ENCODE measurements around the gene ABTB1. TPM values are rescaled to one million over a fixed set of nuclear protein-coding genes. Genes with fewer than 3 reads are reported as not detected.

ABTB1 gene
- 10 to 100 TPM; 19.2 to 49.4 (median 30.1) TPM for polyA plus RNA-seq
- long read RNA-seq, donor 1 = 0 reads
- long read RNA-seq, donor 2, partial matches to known transcripts = 0 of 3 reads
- long read RNA-seq, donor 2, other reads (novel, unspliced or antisense) = 0 of 3 reads
- long read RNA-seq, donor 3 = 0 reads
- long read RNA-seq, donor 4 = 0 reads
- long read RNA-seq, donor 5, partial matches to known transcripts = 6 of 6 reads
- long read RNA-seq, donor 5, other reads (novel, unspliced or antisense) = 0 of 6 reads
- long read RNA-seq, donor 6, partial matches to known transcripts = 0 of 1 reads
- long read RNA-seq, donor 6, other reads (novel, unspliced or antisense) = 0 of 1 reads
- long read RNA-seq, donor 7 = 0 reads
- long read RNA-seq, donor 8 = 0 reads
- long read RNA-seq, donor 9 = 0 reads
- long read RNA-seq, donor 10, partial matches to known transcripts = 0 of 3 reads
- long read RNA-seq, donor 10, other reads (novel, unspliced or antisense) = 0 of 3 reads

DNA sequence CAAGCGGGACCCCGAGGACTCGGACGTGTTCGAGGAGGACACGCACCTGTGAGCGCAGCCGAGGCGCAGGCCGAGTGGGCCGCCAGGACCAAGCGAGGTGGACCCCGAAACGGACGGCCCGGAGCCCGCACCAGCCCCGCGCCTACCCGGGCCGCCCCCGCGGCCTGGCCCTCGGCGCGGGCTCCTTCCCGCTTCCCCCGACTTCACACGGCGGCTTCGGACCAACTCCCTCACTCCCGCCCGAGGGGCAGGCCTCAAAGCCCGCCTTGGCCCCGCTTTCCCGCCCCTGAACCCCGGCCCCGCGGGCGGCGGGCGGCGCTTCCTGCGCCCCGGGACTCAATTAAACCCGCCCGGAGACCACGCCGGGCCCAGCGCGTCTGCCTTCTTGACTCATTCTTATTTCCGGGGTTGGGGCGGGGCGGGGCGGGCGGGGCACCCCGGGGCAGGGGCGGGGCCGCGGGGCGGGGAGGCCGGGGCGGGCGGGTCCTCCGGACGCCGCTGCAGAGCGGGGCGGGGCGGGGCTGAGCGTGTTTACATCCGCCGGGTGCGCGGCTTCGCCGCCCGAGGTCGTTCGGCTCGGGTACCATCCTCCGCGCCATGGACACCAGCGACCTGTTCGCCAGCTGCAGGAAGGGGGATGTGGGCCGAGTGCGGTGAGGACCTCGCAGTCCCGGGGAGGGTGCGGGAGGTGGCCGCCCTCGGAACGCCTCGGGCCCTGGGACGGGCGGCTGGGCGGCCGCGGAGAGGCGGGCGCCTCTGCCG lies at the start of gene ABTB1:
Gene ABTB1 (plus strand): TSS at position 524 of the 762 bp plus-strand sequence. CDS start 74 bp downstream, at position 598.
- no peaks in the 10 kb centered on the region for H3K27me3 ChIP-seq (ENCODE audit: control insufficient read depth in 3 of 3, insufficient read depth in 3 of 3, low read length in 3 of 3)
- FAIRE-seq = no peak

DNA sequence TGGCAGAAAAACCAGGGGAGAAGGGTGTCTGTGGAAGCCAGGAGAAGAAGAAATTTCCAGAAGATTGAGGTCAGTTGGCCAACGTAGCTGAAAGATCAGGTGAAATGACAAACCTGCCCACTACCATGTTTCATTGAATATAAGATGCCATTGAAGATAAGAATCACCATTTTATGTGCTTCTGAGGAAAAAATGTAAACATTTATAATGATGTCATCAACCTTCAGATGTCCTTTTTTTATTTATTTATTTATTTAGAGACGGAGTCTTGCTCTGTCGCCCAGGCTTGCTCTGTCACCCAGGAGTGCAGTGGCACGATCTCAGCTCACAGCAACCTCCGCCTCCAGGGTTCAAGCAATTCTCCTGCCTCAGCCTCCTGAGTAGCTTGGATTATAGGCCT lies 48.7 kb upstream of the ABTB1 start:
- no peaks in the 10 kb centered on the region for H3K4me1 ChIP-seq (ENCODE audit: control insufficient read depth in 3 of 3, insufficient read depth in 2 of 3, low read depth in 1 of 3, low read length in 2 of 3)
- no peak for FAIRE-seq

More for the DNA sequence above, at the start of gene ABTB1:
- peaks cover 0 to 23% (median 0%) of the 10 kb centered on the region in 3 donors for H3K36me3 ChIP-seq (ENCODE audit: control insufficient read depth in 3 of 3, insufficient read depth in 2 of 3, low read depth in 1 of 3, low read length in 3 of 3)
- peak within 1 kb of the TSS; percentile 58 to 85 (median 80) for H3K4me3 ChIP-seq (ENCODE audit: low read depth in 1 of 3, low read length in 3 of 3)
- peaks cover 0 to 6% (median 0%) of the 10 kb centered on the region in 3 donors for H3K4me1 ChIP-seq (ENCODE audit: control insufficient read depth in 3 of 3, insufficient read depth in 2 of 3, low read depth in 1 of 3, low read length in 2 of 3)
- H3K27ac ChIP-seq (ENCODE audit: low read depth in 1 of 3, low read length in 2 of 3) = peak within 1 kb of the TSS; percentile 22 to 91 (median 71)
- no peaks in the 10 kb centered on the region for H3K9me3 ChIP-seq (ENCODE audit: control insufficient read depth in 2 of 2, insufficient read depth in 1 of 2, low read depth in 1 of 2, low read length in 1 of 2)
- DNase-seq = peak; percentile 82 to 85
- 0 to 1% (median 0%) methylated on average over 28 to 102 of the region's 102 CpGs for WGBS, 3 donors

DNA sequence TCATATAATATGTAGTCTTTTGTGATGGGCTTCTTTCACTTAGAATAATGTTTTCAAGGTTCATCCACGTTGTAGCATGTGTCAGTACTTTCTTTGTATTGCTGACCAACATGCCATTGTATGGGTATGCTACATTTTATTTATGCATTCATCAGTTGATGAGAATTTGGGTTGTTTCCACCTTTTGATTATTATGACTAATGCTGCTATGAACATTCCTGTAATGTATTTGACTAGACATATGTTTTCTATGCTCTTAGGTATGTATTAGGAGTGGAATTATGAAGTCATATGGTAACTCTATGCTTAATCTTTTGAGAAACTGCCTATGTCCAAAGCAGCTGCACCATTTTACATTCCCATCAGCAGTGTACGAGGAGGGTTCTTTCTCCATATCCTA lies 46.9 kb upstream of the ABTB1 start:
- FAIRE-seq = no peak
- Histone ChIP-seq H3K36me3 (ENCODE audit: control insufficient read depth in 3 of 3, insufficient read depth in 2 of 3, low read depth in 1 of 3, low read length in 3 of 3) (peaks cover 0 to 20% (median under 1%) of the 10 kb centered on the region in 3 donors), H3K27ac (ENCODE audit: low read depth in 1 of 3, low read length in 2 of 3) (no peak overlapping the region), H3K9me3 (ENCODE audit: control insufficient read depth in 2 of 2, insufficient read depth in 1 of 2, low read depth in 1 of 2, low read length in 1 of 2) (peaks cover 0 to 3% of the 10 kb centered on the region in 2 donors), H3K27me3 (ENCODE audit: control insufficient read depth in 3 of 3, insufficient read depth in 3 of 3, low read length in 3 of 3) (peaks cover 0 to 28% (median 0%) of the 10 kb centered on the region in 3 donors), H3K4me1 (ENCODE audit: control insufficient read depth in 3 of 3, insufficient read depth in 2 of 3, low read depth in 1 of 3, low read length in 2 of 3) (peaks cover 0 to 3% (median 0%) of the 10 kb centered on the region in 3 donors), H3K4me3 (ENCODE audit: low read depth in 1 of 3, low read length in 3 of 3) (no peak overlapping the region)
- WGBS, 3 donors = 42 to 48% (median 43%) methylated on average over 2 of the region's 2 CpGs
- DNase-seq = no peak

More for the DNA sequence above, 48.7 kb upstream of the ABTB1 start:
- WGBS, 3 donors = 83 to 89% (median 88%) methylated on average over 5 of the region's 5 CpGs
- Histone ChIP-seq H3K36me3 (ENCODE audit: control insufficient read depth in 3 of 3, insufficient read depth in 2 of 3, low read depth in 1 of 3, low read length in 3 of 3) (peaks cover 2 to 33% (median 4%) of the 10 kb centered on the region in 3 donors), H3K27ac (ENCODE audit: low read depth in 1 of 3, low read length in 2 of 3) (no peak overlapping the region), H3K27me3 (ENCODE audit: control insufficient read depth in 3 of 3, insufficient read depth in 3 of 3, low read length in 3 of 3) (peaks cover 0 to 14% (median 0%) of the 10 kb centered on the region in 3 donors), H3K9me3 (ENCODE audit: control insufficient read depth in 2 of 2, insufficient read depth in 1 of 2, low read depth in 1 of 2, low read length in 1 of 2) (peaks cover 0 to 3% of the 10 kb centered on the region in 2 donors), H3K4me3 (ENCODE audit: low read depth in 1 of 3, low read length in 3 of 3) (no peak overlapping the region)
- no peak for DNase-seq

DNA sequence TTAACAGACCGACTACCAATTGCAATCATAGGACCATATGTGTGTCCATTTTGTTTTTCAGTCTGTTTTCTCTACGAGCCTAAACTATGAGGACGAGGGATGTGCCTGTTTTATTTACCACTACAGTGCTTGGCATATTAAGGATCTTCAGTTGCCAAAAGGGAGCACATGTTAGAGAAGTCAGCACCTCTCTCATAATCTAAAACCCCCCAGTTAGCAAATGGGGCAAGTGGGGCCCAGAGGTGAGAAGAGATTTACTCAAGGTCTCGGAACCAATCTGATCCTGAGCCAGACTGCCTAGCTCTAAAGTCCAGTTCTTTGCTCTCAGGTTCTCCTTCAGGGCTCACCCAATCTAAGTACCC lies 44.3 kb upstream of the ABTB1 start:
- no peak overlapping the region for H3K4me3 ChIP-seq (ENCODE audit: low read depth in 1 of 3, low read length in 3 of 3)
- peaks cover 0 to 3% (median 0%) of the 10 kb centered on the region in 3 donors for H3K4me1 ChIP-seq (ENCODE audit: control insufficient read depth in 3 of 3, insufficient read depth in 2 of 3, low read depth in 1 of 3, low read length in 2 of 3)
- DNase-seq (peak in 1 of 2 donors; percentile 6), FAIRE-seq (no peak)
- peaks cover 0 to 3% of the 10 kb centered on the region in 2 donors for H3K9me3 ChIP-seq (ENCODE audit: control insufficient read depth in 2 of 2, insufficient read depth in 1 of 2, low read depth in 1 of 2, low read length in 1 of 2)
- H3K27me3 ChIP-seq (ENCODE audit: control insufficient read depth in 3 of 3, insufficient read depth in 3 of 3, low read length in 3 of 3) = peaks cover 0 to 31% (median 0%) of the 10 kb centered on the region in 3 donors
- H3K27ac ChIP-seq (ENCODE audit: low read depth in 1 of 3, low read length in 2 of 3) = no peak overlapping the region
- H3K36me3 ChIP-seq (ENCODE audit: control insufficient read depth in 3 of 3, insufficient read depth in 2 of 3, low read depth in 1 of 3, low read length in 3 of 3) = no peaks in the 10 kb centered on the region
- WGBS, 3 donors = 67 to 73% (median 71%) methylated on average over 4 of the region's 4 CpGs

DNA sequence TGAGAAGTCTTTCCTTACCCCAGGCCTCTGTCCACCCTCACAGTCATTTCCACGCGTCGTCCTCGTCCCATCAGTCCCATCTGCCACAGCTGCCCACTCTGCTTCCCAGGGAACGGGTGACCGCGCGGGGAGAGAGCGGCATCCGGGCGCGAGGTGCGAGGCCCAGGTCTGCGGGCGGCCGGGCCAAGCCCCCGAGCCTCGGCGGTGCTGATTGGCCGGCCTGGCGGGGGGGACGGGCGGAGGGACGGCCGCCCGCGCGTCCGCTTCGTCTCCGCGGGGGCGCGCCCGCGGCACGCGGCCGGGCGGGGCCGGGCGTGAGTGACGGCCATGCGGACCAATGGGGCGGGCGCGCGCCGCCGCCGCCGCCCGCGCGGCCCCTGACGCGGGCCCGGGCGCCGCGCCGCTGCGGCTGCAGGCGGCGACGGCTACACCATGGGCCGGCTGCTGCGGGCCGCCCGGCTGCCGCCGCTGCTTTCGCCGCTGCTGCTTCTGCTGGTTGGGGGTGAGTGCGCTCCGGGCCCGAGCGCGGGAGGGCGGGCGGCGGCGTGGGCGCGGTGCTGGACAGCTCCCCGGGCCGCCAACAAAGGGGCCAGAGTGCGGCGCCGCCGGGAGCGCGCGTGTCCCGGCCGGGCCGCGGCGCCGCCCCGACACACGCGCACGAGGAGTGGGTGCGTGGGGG lies 43.8 kb upstream of the ABTB1 start, which contains the start of gene PODXL2:
Gene PODXL2 (plus strand): TSS at position 398 of the 679 bp plus-strand sequence. CDS start 35 bp downstream, at position 433.
- FAIRE-seq = no peak
- no peaks in the 10 kb centered on the region for H3K36me3 ChIP-seq (ENCODE audit: control insufficient read depth in 3 of 3, insufficient read depth in 2 of 3, low read depth in 1 of 3, low read length in 3 of 3)
- DNase-seq = peak; percentile 38 to 78
- H3K27me3 ChIP-seq (ENCODE audit: control insufficient read depth in 3 of 3, insufficient read depth in 3 of 3, low read length in 3 of 3) = peaks cover 0 to 31% (median 0%) of the 10 kb centered on the region in 3 donors
- 3 to 11% (median 8%) methylated on average over 56 to 105 of the region's 105 CpGs for WGBS, 3 donors
- H3K27ac ChIP-seq (ENCODE audit: low read depth in 1 of 3, low read length in 2 of 3) = no peak within 1 kb of the TSS
- peaks cover 0 to 3% of the 10 kb centered on the region in 2 donors for H3K9me3 ChIP-seq (ENCODE audit: control insufficient read depth in 2 of 2, insufficient read depth in 1 of 2, low read depth in 1 of 2, low read length in 1 of 2)
- H3K4me1 ChIP-seq (ENCODE audit: control insufficient read depth in 3 of 3, insufficient read depth in 2 of 3, low read depth in 1 of 3, low read length in 2 of 3) = peaks cover 0 to 3% (median 0%) of the 10 kb centered on the region in 3 donors
- H3K4me3 ChIP-seq (ENCODE audit: low read depth in 1 of 3, low read length in 3 of 3) = peak within 1 kb of the TSS; percentile 23 to 62 (median 38)

DNA sequence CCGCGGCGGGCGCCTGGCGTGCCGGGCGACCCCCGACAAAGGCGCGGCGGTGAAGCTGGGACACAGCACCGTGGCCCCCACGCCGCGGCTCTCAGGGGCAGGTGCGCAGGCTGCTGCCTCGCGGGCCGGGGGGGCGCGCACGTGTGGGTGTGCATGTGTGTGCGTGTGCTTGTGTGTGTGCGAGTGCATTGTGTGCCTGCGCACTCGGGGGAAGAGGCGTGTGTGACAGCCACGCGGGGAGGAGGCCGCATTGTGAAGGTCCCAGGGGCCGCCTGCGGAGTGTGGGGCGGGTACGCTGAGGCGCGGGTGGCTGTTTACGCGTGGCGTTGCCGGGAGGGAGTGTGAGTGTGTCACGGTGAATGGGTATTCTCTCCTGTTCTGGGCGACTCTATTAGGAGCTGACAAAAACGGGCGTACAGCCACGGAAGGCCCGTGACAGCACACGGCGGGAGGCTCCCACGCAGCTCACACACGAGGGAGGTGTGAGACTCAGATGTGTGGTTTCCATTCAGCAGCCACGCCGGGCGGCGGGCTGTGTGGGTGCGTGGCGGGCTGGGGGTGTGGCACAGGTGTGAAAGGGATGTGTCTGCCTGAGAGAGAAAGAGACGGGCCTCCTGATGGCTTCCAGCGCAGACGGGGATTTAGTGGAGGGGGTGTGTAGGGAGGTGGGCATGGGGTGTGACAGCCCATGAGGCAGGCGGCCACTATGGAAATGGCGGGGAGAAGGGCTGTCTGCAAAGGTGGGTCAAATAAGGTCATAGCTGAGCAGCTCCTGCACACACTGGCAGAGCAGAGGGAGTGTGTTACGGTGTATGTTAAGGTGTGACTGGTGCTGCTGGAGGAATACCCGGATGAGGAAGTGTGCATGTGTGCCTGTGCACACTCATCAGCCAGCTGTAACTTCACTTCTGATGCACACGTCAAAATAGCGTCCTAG lies 43.0 kb upstream of the ABTB1 start:
- Histone ChIP-seq H3K9me3 (ENCODE audit: control insufficient read depth in 2 of 2, insufficient read depth in 1 of 2, low read depth in 1 of 2, low read length in 1 of 2) (peaks cover 0 to 3% of the 10 kb centered on the region in 2 donors), H3K4me3 (ENCODE audit: low read depth in 1 of 3, low read length in 3 of 3) (peak overlapping the region; percentile 23 to 62 (median 38)), H3K27ac (ENCODE audit: low read depth in 1 of 3, low read length in 2 of 3) (no peak overlapping the region), H3K36me3 (ENCODE audit: control insufficient read depth in 3 of 3, insufficient read depth in 2 of 3, low read depth in 1 of 3, low read length in 3 of 3) (no peaks in the 10 kb centered on the region), H3K27me3 (ENCODE audit: control insufficient read depth in 3 of 3, insufficient read depth in 3 of 3, low read length in 3 of 3) (peaks cover 0 to 31% (median 0%) of the 10 kb centered on the region in 3 donors), H3K4me1 (ENCODE audit: control insufficient read depth in 3 of 3, insufficient read depth in 2 of 3, low read depth in 1 of 3, low read length in 2 of 3) (peaks cover 0 to 3% (median 0%) of the 10 kb centered on the region in 3 donors)
- WGBS, 3 donors = 4 to 14% (median 8%) methylated on average over 51 to 65 of the region's 65 CpGs
- FAIRE-seq (no peak), DNase-seq (peak; percentile 21 to 62)

All from small intestine (tissue), 16 donors.